ENCODE measurements around the gene RNF41.

RNF41 gene

DNA sequence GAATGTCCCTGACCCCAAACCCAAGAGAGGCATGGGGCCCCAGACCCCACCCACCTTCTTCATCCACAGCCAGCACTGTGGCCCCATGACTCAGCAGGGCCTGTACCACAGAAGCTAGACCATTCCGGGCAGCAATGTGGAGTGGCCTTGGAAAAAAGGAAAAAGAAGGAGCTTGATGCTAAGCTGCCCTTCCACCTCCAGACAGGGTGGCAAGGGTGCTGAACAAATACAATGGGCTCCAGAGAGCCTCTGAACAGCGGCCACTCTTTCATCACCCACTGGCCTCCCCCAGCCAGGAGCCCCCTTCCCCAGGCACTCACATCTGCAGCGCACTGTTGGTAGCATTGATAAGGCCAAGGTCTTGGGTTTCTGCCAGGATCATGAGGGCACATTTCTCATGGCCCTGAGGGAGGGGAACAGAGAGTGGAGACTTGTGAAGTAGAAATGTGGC is 22.0 kb upstream of the RNF41 start:
- no peak overlapping the region for H3K4me3 ChIP-seq (ENCODE audit: low read depth, low read length)
- no peak for DNase-seq (ENCODE audit: low read depth)
- TF ChIP-seq, protein P1, sequence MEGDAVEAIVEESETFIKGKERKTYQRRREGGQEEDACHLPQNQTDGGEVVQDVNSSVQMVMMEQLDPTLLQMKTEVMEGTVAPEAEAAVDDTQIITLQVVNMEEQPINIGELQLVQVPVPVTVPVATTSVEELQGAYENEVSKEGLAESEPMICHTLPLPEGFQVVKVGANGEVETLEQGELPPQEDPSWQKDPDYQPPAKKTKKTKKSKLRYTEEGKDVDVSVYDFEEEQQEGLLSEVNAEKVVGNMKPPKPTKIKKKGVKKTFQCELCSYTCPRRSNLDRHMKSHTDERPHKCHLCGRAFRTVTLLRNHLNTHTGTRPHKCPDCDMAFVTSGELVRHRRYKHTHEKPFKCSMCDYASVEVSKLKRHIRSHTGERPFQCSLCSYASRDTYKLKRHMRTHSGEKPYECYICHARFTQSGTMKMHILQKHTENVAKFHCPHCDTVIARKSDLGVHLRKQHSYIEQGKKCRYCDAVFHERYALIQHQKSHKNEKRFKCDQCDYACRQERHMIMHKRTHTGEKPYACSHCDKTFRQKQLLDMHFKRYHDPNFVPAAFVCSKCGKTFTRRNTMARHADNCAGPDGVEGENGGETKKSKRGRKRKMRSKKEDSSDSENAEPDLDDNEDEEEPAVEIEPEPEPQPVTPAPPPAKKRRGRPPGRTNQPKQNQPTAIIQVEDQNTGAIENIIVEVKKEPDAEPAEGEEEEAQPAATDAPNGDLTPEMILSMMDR (IDR thresholded peaks at IDR 0.05; ENCODE audit: insufficient read depth, low read depth, low read length, missing control alignments), result no peak

DNA sequence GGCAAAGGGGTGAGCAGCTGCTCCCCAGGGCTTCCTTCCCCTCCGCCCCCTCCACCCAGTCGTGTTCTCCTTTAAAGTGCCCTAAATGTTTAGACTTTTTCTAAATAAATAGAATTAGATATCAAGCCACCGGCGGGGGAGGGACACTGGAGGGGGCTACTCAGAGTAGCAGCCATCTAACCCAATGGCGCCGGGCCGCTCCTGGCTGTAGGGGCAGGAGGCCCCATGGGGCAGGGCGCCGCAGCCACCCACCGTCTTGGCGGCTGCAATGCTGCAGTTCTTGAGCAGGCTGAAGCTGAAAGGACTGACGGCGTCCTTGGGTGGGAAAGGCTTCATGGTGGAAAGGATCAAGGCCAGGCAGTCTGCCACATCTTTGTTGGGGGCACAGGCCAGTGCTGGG is 21.3 kb upstream of the RNF41 start:
- H3K4me3 ChIP-seq (ENCODE audit: low read depth, low read length), result no peak overlapping the region
- DNase-seq (ENCODE audit: low read depth), result no peak
- TF ChIP-seq, protein P1 (IDR thresholded peaks at IDR 0.05; ENCODE audit: insufficient read depth, low read depth, low read length, missing control alignments), result no peak

DNA sequence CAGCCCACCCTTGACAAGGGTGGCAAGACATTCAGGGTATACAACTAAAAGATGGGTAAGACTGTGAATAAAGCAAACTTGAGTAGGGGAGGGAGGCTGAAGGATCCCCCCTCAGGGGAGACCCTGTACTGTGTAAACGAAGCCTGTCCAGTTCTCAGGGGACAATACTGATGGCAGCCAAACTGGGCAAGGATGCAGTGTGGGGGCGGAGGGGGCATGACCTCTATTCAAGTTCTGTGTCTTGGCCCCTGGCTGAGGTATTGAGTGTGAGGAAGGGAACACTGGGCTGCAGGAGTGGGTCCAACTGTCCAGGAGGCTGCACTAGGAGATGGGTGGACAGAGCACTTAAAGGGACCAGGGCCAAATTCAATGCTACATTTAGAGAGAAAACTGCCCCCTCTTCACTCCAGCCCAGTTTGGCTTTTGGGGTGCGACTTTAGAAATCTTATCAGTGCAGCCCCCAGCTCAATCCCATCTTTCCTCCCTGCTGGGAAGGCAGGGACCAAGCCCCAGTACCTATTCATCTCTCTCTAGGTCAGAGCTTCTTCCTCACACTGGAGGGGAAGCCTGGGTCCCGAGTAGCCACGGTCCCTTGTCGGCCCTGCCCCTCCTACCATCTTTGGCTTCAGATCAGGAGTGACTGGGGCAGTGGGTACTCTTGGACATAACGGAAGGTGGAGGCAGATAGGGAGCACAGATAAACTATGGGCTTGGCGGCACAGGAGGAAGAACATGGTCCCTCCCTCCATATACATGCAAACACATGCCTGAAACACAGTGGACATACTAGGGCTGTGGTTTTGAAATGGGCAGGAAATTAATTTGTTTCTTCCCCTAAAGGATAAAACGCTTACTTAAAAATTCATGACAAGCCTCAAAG is 19.9 kb upstream of the RNF41 start:
- no peak overlapping the region for H3K4me3 ChIP-seq (ENCODE audit: low read depth, low read length)
- TF ChIP-seq, protein P1 (IDR thresholded peaks at IDR 0.05; ENCODE audit: insufficient read depth, low read depth, low read length, missing control alignments), result no peak
- DNase-seq (ENCODE audit: low read depth), result no peak

DNA sequence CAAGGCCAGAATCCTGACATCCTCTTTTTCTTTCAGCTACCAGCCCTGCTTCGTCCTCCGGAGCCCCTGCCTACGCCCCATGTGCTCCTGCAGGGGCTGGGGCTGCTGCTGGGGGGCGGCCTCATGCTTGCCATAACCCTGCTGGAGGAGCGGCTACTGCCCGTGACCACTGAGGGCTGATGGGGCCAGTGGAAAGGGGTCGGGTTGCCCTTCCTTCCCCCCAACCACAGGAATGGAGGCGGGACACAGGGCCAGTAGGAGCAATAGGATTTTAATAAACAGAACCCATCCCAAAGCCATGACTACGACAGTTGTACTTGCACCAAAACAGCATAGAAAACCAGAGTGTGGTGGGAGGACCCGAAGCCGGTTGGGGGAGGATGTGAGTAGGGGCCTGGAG is 15.8 kb upstream of the RNF41 start:
- TF ChIP-seq, protein P1 (IDR thresholded peaks at IDR 0.05; ENCODE audit: insufficient read depth, low read depth, low read length, missing control alignments), result no peak
- DNase-seq (ENCODE audit: low read depth), result no peak
- H3K4me3 ChIP-seq (ENCODE audit: low read depth, low read length), result no peak overlapping the region

DNA sequence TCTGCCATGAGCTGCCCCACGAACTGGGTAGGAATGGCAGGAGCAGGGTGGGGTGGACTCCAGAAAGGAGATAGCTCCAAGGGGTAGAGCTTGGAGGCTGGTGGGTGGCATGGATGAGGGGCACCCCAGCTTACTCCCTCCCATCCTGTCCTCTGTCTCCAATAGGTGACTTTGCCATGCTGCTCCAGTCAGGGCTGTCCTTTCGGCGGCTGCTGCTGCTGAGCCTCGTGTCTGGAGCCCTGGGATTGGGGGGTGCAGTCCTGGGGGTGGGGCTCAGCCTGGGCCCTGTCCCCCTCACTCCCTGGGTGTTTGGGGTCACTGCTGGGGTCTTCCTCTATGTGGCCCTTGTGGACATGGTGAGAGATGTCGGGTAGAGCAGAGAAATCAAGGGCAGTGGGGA is 15.3 kb upstream of the RNF41 start:
- TF ChIP-seq, protein P1 (IDR thresholded peaks at IDR 0.05; ENCODE audit: insufficient read depth, low read depth, low read length, missing control alignments), result no peak
- no peak overlapping the region for H3K4me3 ChIP-seq (ENCODE audit: low read depth, low read length)

DNA sequence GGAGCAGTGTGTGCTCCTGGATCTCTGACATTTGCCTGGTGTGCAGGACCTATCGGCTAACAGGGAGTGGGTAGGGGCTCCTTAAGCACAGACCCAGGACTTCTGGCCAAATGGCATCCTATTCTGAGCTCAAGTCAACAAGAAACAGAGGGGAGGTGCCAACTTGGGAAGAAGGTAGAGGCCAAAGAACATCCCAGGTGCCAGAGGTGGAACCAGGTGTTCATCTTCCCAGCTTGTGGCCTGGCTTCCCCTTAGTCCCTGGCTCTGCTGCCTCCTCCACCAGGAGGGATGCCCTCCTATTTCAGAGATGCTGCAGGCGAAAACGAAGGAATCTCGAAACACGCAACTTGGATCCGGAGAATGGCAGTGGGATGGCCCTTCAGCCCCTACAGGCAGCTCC is 14.4 kb upstream of the RNF41 start:
- TF ChIP-seq, protein P1 (IDR thresholded peaks at IDR 0.05; ENCODE audit: insufficient read depth, low read depth, low read length, missing control alignments), result no peak
- no peak overlapping the region for H3K4me3 ChIP-seq (ENCODE audit: low read depth, low read length)
- no peak for DNase-seq (ENCODE audit: low read depth)

More for the DNA sequence above, 15.3 kb upstream of the RNF41 start:
- DNase-seq (ENCODE audit: low read depth), result no peak
